Occipital lobe (tissue), 2 donors: ENCODE measurements around the gene HERC5. TPM values are rescaled to one million over a fixed set of nuclear protein-coding genes. Genes with fewer than 3 reads are reported as not detected.
A peak's percentile ranks its signal among the peaks of the same experiment; 100 is the strongest.
"Not testable (repeated sequence)": the region's sequence is repeated elsewhere in the genome, so short reads cannot be mapped to it uniquely, and the experiment has no call there.

ENCODE experiments used
- DNase-seq: peaks from one replicate; lab custom pipeline; 2025; lab: John Stamatoyannopoulos, UW
- total RNA-seq: library from RNA; depleted of rRNA; stranded (reverse); fragments of >200 nt; gene quantifications from one replicate; pipeline ENCODE4 v1.2.3, GENCODE V29; 2014

The HERC5 gene
- total RNA-seq, 1 donor from 2014 or later: 2.5 TPM

GRCh38 chr4:88518911-88519310 is 62.0 kb downstream of the HERC5 start:
- DNase-seq: no peak

- no peak for DNase-seq
Measured at GRCh38 chr4:88522702-88523324, 65.9 kb downstream of the HERC5 start.

GRCh38 chr4:88523325-88524129 is 66.6 kb downstream of the HERC5 start, which contains the start of gene PYURF:
Gene PYURF (minus strand): TSS chr4:88523776. CDS start chr4:88523700, 76 bp downstream.
- DNase-seq: peak; percentile 94

GRCh38 chr4:88524171-88524570 is 67.3 kb downstream of the HERC5 start:
- no peak for DNase-seq

GRCh38 chr4:88526221-88526815 is 69.4 kb downstream of the HERC5 start:
- DNase-seq: no peak

GRCh38 chr4:88527787-88528186 is 70.9 kb downstream of the HERC5 start:
- DNase-seq: no peak

GRCh38 chr4:88528861-88529260 is 71.9 kb downstream of the HERC5 start:
- no peak for DNase-seq

GRCh38 chr4:88531549-88531948 is 74.6 kb downstream of the HERC5 start:
- DNase-seq: no peak

GRCh38 chr4:88533088-88533790 is 76.3 kb downstream of the HERC5 start:
- DNase-seq: no peak

GRCh38 chr4:88533937-88534750 is 77.2 kb downstream of the HERC5 start:
- DNase-seq: no peak

- DNase-seq: no peak
Measured at GRCh38 chr4:88535090-88535755, 78.3 kb downstream of the HERC5 start.

GRCh38 chr4:88537709-88538108 is 80.8 kb downstream of the HERC5 start:
- DNase-seq: no peak

GRCh38 chr4:88539322-88540068 is 82.6 kb downstream of the HERC5 start:
- not testable (repeated sequence) for DNase-seq

- no peak for DNase-seq
Measured at GRCh38 chr4:88549815-88550214, 92.9 kb downstream of the HERC5 start.

Other genes starting within 250 kb of the HERC5 start
- gene PPM1K, start 172.6 kb upstream of the HERC5 start, total RNA-seq: 125 TPM
- gene HERC6, start 78.3 kb upstream of the HERC5 start, total RNA-seq: 4.1 TPM
- 70.8 TPM for gene PYURF, start 66.7 kb downstream of the HERC5 start, total RNA-seq
- 68.9 TPM for gene HERC3, start 135.4 kb downstream of the HERC5 start, total RNA-seq
- gene NAP1L5, start 240.7 kb downstream of the HERC5 start, total RNA-seq: 36.2 TPM